Stimulated activated memory B cell treated with anti-CD40 and anti-IgM and Interleukin-4, amounts not matched to agents 10 μg/mL and 1 μg/mL and 100 μg/mL, for 72 hours (primary cell): ENCODE results near the gene COG1.

Source experiments
- ATAC-seq: fragments of 150-1000 bp; cut with Tn5 transposase; 2 replicates; pipeline ENCODE4 v1.10.0; 2021
- H3K27ac Mint-ChIP-seq: one replicate; pipeline ENCODE4 v1.8.0; 2022; ENCODE audit warnings: mild to moderate bottlenecking, mixed read lengths
- H3K27me3 Mint-ChIP-seq: one replicate; pipeline ENCODE4 v1.8.0; 2022; ENCODE audit warnings: mixed read lengths
- H3K36me3 Mint-ChIP-seq: one replicate; pipeline ENCODE4 v1.8.0; 2022; ENCODE audit warnings: mixed read lengths
- H3K4me1 Mint-ChIP-seq: one replicate; pipeline ENCODE4 v1.8.0; 2022; ENCODE audit warnings: mixed read lengths
- H3K4me3 Mint-ChIP-seq: one replicate; pipeline ENCODE4 v1.8.0; 2022; ENCODE audit warnings: mild to moderate bottlenecking, moderate library complexity, mixed read lengths
- H3K9me3 Mint-ChIP-seq: one replicate; pipeline ENCODE4 v1.8.0; 2022; ENCODE audit warnings: mixed read lengths

COG1 gene

GRCh38 chr17:73251871-73252270 lies 59.0 kb downstream of the COG1 start:
- Mint-ChIP-seq H3K4me3 (no peak overlapping the region), H3K27me3 (no peaks in the 10 kb centered on the region), H3K9me3 (no peaks in the 10 kb centered on the region), H3K4me1 (peaks cover 5% of the 10 kb centered on the region), H3K27ac (no peak overlapping the region), H3K36me3 (peaks cover 7% of the 10 kb centered on the region)
- ATAC-seq = no peak

GRCh38 chr17:73255671-73256181 lies 62.9 kb downstream of the COG1 start:
- peaks cover 10% of the 10 kb centered on the region for H3K27me3 Mint-ChIP-seq
- H3K27ac Mint-ChIP-seq = no peak overlapping the region
- no peak overlapping the region for H3K4me3 Mint-ChIP-seq
- H3K4me1 Mint-ChIP-seq = peaks cover 5% of the 10 kb centered on the region
- peak; percentile 77 for ATAC-seq
- no peaks in the 10 kb centered on the region for H3K36me3 Mint-ChIP-seq
- no peaks in the 10 kb centered on the region for H3K9me3 Mint-ChIP-seq

- Mint-ChIP-seq H3K27me3 (peaks cover 15% of the 10 kb centered on the region), H3K4me1 (peaks cover 5% of the 10 kb centered on the region), H3K9me3 (no peaks in the 10 kb centered on the region), H3K4me3 (no peak overlapping the region), H3K27ac (no peak overlapping the region), H3K36me3 (no peaks in the 10 kb centered on the region)
- ATAC-seq = no peak
Observed at GRCh38 chr17:73256220-73256619, 63.4 kb downstream of the COG1 start.

DNA sequence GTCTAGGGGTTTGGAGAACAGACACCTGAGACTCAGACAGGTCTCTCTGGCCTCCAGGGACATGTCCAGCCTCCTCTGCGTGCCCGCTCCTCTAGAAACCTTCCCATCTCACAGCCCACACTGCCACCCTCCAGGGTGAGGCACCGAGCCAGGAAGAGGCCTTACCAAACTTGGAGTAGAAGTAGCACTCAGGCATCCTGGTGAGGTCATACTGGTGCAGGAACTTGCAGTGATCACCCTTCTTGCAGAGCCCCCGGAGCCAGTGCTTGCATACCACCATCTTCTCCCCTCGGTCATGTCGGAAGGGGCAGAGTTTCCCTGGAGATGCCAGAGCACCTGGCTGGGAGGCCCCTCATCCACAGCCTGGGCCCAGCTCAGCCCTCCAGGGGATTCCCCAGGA lies 64.7 kb downstream of the COG1 start:
- peaks cover 5% of the 10 kb centered on the region for H3K4me1 Mint-ChIP-seq

More for the DNA sequence above, 64.7 kb downstream of the COG1 start:
- Mint-ChIP-seq H3K27ac (no peak overlapping the region), H3K27me3 (peaks cover 27% of the 10 kb centered on the region), H3K36me3 (no peaks in the 10 kb centered on the region), H3K4me3 (no peak overlapping the region), H3K9me3 (no peaks in the 10 kb centered on the region)
- no peak for ATAC-seq
